ENCODE data around the gene PTPRO.

PTPRO gene

GRCh38 chr12:15439459-15439858 lies 117.2 kb downstream of the PTPRO start:
- H3K4me1 ChIP-seq = no peaks in the 10 kb centered on the region
- in situ Hi-C loops (cut with MboI; ENCODE audit: low sequenced_read_pairs) = no loop called here
- no peak overlapping the region for H3K4me3 ChIP-seq
- DNase-seq (ENCODE audit: low spot score in 2 of 2) = no peak
- no peaks in the 10 kb centered on the region for H3K27me3 ChIP-seq (ENCODE audit: low read depth)
- no peaks in the 10 kb centered on the region for H3K9me3 ChIP-seq
- no peaks in the 10 kb centered on the region for H3K36me3 ChIP-seq (replicated peaks)

DNA sequence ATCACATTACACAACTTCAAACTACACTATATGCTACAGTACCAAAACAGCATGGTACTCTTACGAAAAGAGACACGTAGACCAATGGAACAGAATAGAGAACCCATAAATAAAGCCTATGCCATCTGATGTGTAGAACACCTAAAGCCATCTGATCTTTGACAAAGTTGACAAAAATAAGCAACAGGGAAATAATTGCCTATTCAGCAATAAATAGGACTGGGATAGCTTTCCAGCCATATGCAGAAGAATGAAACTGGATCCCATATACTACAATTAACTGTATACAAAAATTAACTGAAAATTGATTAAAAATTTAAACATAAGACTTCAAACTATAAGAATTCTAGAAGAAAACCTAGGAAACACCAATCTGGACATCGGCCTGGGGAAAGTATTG lies 120.7 kb downstream of the PTPRO start:
- no peak for DNase-seq (ENCODE audit: low spot score in 2 of 2)
- H3K9me3 ChIP-seq = no peaks in the 10 kb centered on the region
- no peaks in the 10 kb centered on the region for H3K36me3 ChIP-seq (replicated peaks)
- no peak overlapping the region for H3K4me3 ChIP-seq
- H3K27me3 ChIP-seq (ENCODE audit: low read depth) = no peaks in the 10 kb centered on the region
- no peaks in the 10 kb centered on the region for H3K4me1 ChIP-seq
- in situ Hi-C loops (cut with MboI; ENCODE audit: low sequenced_read_pairs) = no loop called here

GRCh38 chr12:15443611-15444010 lies 121.3 kb downstream of the PTPRO start:
- Histone ChIP-seq H3K36me3 (replicated peaks) (no peaks in the 10 kb centered on the region), H3K27me3 (ENCODE audit: low read depth) (no peaks in the 10 kb centered on the region), H3K9me3 (no peaks in the 10 kb centered on the region), H3K4me1 (no peaks in the 10 kb centered on the region), H3K4me3 (no peak overlapping the region)
- in situ Hi-C loops (cut with MboI; ENCODE audit: low sequenced_read_pairs) = no loop called here
- no peak for DNase-seq (ENCODE audit: low spot score in 2 of 2)

- DNase-seq (ENCODE audit: low spot score in 2 of 2) = no peak
- in situ Hi-C loops (cut with MboI; ENCODE audit: low sequenced_read_pairs) = no loop called here
- no peaks in the 10 kb centered on the region for H3K4me1 ChIP-seq
- H3K36me3 ChIP-seq (replicated peaks) = no peaks in the 10 kb centered on the region
- H3K27me3 ChIP-seq (ENCODE audit: low read depth) = no peaks in the 10 kb centered on the region
- H3K4me3 ChIP-seq = no peak overlapping the region
- H3K9me3 ChIP-seq = no peaks in the 10 kb centered on the region
These were observed 122.2 kb downstream of the PTPRO start for GRCh38 chr12:15444523-15444922.

DNA sequence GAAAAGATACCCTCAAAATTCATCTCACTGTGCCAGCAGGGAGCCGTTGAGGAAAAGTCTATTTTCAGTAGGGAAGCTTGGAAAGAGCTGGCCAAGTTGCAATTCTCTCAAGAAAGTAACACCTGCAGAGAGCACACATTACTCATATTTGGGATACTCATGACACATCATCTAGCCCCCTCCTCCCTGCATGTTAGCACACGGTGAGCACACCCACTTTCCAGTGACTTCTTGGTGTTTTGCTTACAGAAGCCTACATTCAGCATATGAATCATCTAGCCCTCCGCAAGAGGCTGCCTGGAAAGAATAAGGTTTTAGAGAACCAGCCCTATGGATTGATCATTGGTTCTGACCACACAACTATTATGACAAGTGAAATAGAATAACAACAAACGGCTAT lies 124.5 kb downstream of the PTPRO start:
- Histone ChIP-seq H3K4me1 (no peaks in the 10 kb centered on the region), H3K27me3 (ENCODE audit: low read depth) (no peaks in the 10 kb centered on the region), H3K9me3 (no peaks in the 10 kb centered on the region), H3K36me3 (replicated peaks) (no peaks in the 10 kb centered on the region), H3K4me3 (no peak overlapping the region)
- in situ Hi-C loops (cut with MboI; ENCODE audit: low sequenced_read_pairs) = no loop called here
- DNase-seq (ENCODE audit: low spot score in 2 of 2) = no peak

GRCh38 chr12:15453613-15454012 lies 131.3 kb downstream of the PTPRO start:
- Histone ChIP-seq H3K4me1 (no peaks in the 10 kb centered on the region), H3K36me3 (replicated peaks) (no peaks in the 10 kb centered on the region), H3K9me3 (no peaks in the 10 kb centered on the region), H3K4me3 (no peak overlapping the region), H3K27me3 (ENCODE audit: low read depth) (no peaks in the 10 kb centered on the region)
- DNase-seq (ENCODE audit: low spot score in 2 of 2) = no peak
- in situ Hi-C loops (cut with MboI; ENCODE audit: low sequenced_read_pairs) = no loop called here

GRCh38 chr12:15458008-15458407 lies 135.7 kb downstream of the PTPRO start:
- H3K4me3 ChIP-seq = no peak overlapping the region
- H3K4me1 ChIP-seq = no peaks in the 10 kb centered on the region
- no peak for DNase-seq (ENCODE audit: low spot score in 2 of 2)
- no peaks in the 10 kb centered on the region for H3K27me3 ChIP-seq (ENCODE audit: low read depth)
- no peaks in the 10 kb centered on the region for H3K9me3 ChIP-seq
- H3K36me3 ChIP-seq (replicated peaks) = no peaks in the 10 kb centered on the region
- in situ Hi-C loops (cut with MboI; ENCODE audit: low sequenced_read_pairs) = no loop called here

- Histone ChIP-seq H3K9me3 (no peaks in the 10 kb centered on the region), H3K36me3 (replicated peaks) (no peaks in the 10 kb centered on the region), H3K4me1 (no peaks in the 10 kb centered on the region), H3K27me3 (ENCODE audit: low read depth) (no peaks in the 10 kb centered on the region), H3K4me3 (no peak overlapping the region)
- in situ Hi-C loops (cut with MboI; ENCODE audit: low sequenced_read_pairs) = no loop called here
- no peak for DNase-seq (ENCODE audit: low spot score in 2 of 2)
These were observed 146.6 kb downstream of the PTPRO start for GRCh38 chr12:15468911-15469310.

DNA sequence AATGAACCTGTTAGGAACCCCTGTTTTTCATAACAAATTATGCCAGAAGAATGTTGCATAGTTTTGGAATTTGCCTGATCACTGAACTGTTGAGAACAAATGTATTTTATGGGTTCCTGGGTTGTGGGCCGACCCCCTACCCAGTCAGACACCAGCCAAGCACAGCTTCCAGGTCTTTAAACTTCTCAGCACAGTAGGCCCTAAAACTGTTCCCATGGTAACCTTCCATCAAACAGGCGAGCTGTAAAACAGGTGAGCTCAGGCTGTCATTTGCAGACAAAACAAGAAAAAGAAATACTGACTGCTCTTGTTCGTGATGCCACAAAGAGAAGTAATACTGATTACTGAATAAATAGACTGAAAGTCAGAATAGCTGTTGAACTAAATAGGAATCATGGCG lies 147.0 kb downstream of the PTPRO start:
- Histone ChIP-seq H3K4me3 (no peak overlapping the region), H3K27me3 (ENCODE audit: low read depth) (no peaks in the 10 kb centered on the region), H3K4me1 (no peaks in the 10 kb centered on the region), H3K36me3 (replicated peaks) (no peaks in the 10 kb centered on the region), H3K9me3 (no peaks in the 10 kb centered on the region)
- no peak for DNase-seq (ENCODE audit: low spot score in 2 of 2)
- in situ Hi-C loops (cut with MboI; ENCODE audit: low sequenced_read_pairs) = no loop called here

- H3K27me3 ChIP-seq (ENCODE audit: low read depth) = no peaks in the 10 kb centered on the region
- no peaks in the 10 kb centered on the region for H3K9me3 ChIP-seq
- no peak for DNase-seq (ENCODE audit: low spot score in 2 of 2)
- in situ Hi-C loops (cut with MboI; ENCODE audit: low sequenced_read_pairs) = no loop called here
- H3K4me1 ChIP-seq = no peaks in the 10 kb centered on the region
- no peaks in the 10 kb centered on the region for H3K36me3 ChIP-seq (replicated peaks)
- H3K4me3 ChIP-seq = no peak overlapping the region
These were observed 149.7 kb downstream of the PTPRO start for GRCh38 chr12:15472036-15472435.

DNA sequence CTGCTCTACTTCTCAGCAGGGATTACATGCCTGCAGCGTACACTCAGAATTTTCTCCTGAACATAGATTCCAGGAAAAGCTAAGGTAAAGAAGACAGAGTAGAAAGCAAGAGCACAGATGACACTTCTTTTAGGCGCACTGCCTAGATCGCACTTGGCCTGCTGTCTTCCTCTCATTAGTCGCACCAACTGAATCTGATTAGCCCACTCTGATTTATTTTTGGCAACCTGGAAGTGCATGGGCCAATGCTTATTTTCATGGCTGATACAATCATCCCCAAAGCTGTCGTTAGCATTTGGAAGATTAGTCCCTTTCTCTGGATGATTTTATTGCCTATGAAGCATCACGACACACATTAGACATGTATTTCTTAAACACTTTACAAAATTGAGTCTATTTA lies 152.5 kb downstream of the PTPRO start:
- Histone ChIP-seq H3K4me1 (no peaks in the 10 kb centered on the region), H3K36me3 (replicated peaks) (no peaks in the 10 kb centered on the region), H3K9me3 (no peaks in the 10 kb centered on the region), H3K4me3 (no peak overlapping the region), H3K27me3 (ENCODE audit: low read depth) (no peaks in the 10 kb centered on the region)
- DNase-seq (ENCODE audit: low spot score in 2 of 2) = no peak
- in situ Hi-C loops (cut with MboI; ENCODE audit: low sequenced_read_pairs) = no loop called here

- no peak for DNase-seq (ENCODE audit: low spot score in 2 of 2)
- H3K4me3 ChIP-seq = no peak overlapping the region
- no peaks in the 10 kb centered on the region for H3K4me1 ChIP-seq
These were observed 155.5 kb downstream of the PTPRO start for GRCh38 chr12:15477761-15478160.

DNA sequence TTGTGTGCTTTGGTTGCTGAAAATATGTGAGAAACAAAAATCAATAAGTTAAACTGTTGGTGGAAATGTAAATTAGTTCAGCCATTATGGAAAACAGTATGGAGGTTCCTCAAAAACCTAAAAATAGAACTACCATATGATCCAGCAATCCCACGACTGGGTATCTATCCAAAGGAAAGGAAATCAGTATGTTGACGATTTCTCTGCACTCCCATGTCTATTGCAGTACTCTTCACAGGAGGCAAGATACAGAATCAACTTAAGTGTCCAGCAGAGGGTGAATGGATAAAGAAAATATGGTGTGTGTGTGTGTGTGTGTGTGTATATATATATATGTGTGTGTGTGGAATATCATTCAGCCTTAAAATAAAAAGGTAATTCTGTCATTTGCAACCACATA lies 159.5 kb downstream of the PTPRO start:
- no peak for DNase-seq (ENCODE audit: low spot score in 2 of 2)
- no peaks in the 10 kb centered on the region; the same call in 1 of the 2 replicates for H3K27me3 ChIP-seq (ENCODE audit: low read depth)
- in situ Hi-C loops (cut with MboI; ENCODE audit: low sequenced_read_pairs) = no loop called here
- H3K36me3 ChIP-seq (replicated peaks) = no peaks in the 10 kb centered on the region
- H3K4me3 ChIP-seq = no peak overlapping the region
- no peaks in the 10 kb centered on the region for H3K9me3 ChIP-seq
- H3K4me1 ChIP-seq = no peaks in the 10 kb centered on the region

More at GRCh38 chr12:15477761-15478160, 155.5 kb downstream of the PTPRO start:
- no peaks in the 10 kb centered on the region for H3K36me3 ChIP-seq (replicated peaks)
- no peaks in the 10 kb centered on the region for H3K9me3 ChIP-seq
- in situ Hi-C loops (cut with MboI; ENCODE audit: low sequenced_read_pairs) = no loop called here
- no peaks in the 10 kb centered on the region for H3K27me3 ChIP-seq (ENCODE audit: low read depth)

- Histone ChIP-seq H3K9me3 (no peaks in the 10 kb centered on the region), H3K4me1 (no peaks in the 10 kb centered on the region), H3K27me3 (ENCODE audit: low read depth) (no peaks in the 10 kb centered on the region; the same call in 1 of the 2 replicates), H3K4me3 (no peak overlapping the region), H3K36me3 (replicated peaks) (no peaks in the 10 kb centered on the region)
- no peak for DNase-seq (ENCODE audit: low spot score in 2 of 2)
- in situ Hi-C loops (cut with MboI; ENCODE audit: low sequenced_read_pairs) = no loop called here
These were observed 163.2 kb downstream of the PTPRO start for GRCh38 chr12:15485466-15485865.

GRCh38 chr12:15486859-15487258 lies 164.6 kb downstream of the PTPRO start:
- Histone ChIP-seq H3K27me3 (ENCODE audit: low read depth) (no peaks in the 10 kb centered on the region; the same call in 1 of the 2 replicates), H3K36me3 (replicated peaks) (no peaks in the 10 kb centered on the region)
- DNase-seq (ENCODE audit: low spot score in 2 of 2) = no peak

More at GRCh38 chr12:15486859-15487258, 164.6 kb downstream of the PTPRO start:
- in situ Hi-C loops (cut with MboI; ENCODE audit: low sequenced_read_pairs) = no loop called here
- H3K9me3 ChIP-seq = no peaks in the 10 kb centered on the region
- no peaks in the 10 kb centered on the region for H3K4me1 ChIP-seq
- no peak overlapping the region for H3K4me3 ChIP-seq

Measured in HAP-1 (cell line).